Right hindlimb (tissue), 1 donor: Measurements from ENCODE around the gene CTDNEP1.

Source experiments
- DNase-seq: peaks from one replicate; pipeline ENCODE4 v3.0.0-alpha.2; 2018

The CTDNEP1 gene

GRCh38 chr17:7226721-7227710 lies 24.5 kb downstream of the CTDNEP1 start:
- no peak for DNase-seq

GRCh38 chr17:7225711-7226331 lies 25.7 kb downstream of the CTDNEP1 start:
- DNase-seq = peak; percentile 21

GRCh38 chr17:7224661-7225111 lies 26.8 kb downstream of the CTDNEP1 start:
- DNase-seq = no peak

GRCh38 chr17:7224110-7224509 lies 27.4 kb downstream of the CTDNEP1 start:
- peak; percentile 23 for DNase-seq

GRCh38 chr17:7223375-7223774 lies 28.2 kb downstream of the CTDNEP1 start:
- no peak for DNase-seq

GRCh38 chr17:7222972-7223292 lies 28.6 kb downstream of the CTDNEP1 start:
- DNase-seq = no peak

- DNase-seq = peak; percentile 29
These were observed 29.2 kb downstream of the CTDNEP1 start for GRCh38 chr17:7222093-7222971.

GRCh38 chr17:7221278-7222092 lies 30.0 kb downstream of the CTDNEP1 start:
- peak; percentile 26 for DNase-seq

- DNase-seq = peak; percentile 69
These were observed 30.8 kb downstream of the CTDNEP1 start for GRCh38 chr17:7220593-7221277.

- peak; percentile 95 for DNase-seq
These were observed 31.5 kb downstream of the CTDNEP1 start, which contains the start of the genes ACADVL and DLG4 for GRCh38 chr17:7219812-7220592. Gene ACADVL (plus strand): TSS chr17:7219938. CDS start chr17:7219985, 47 bp downstream. Gene DLG4 (minus strand): TSS chr17:7219836.

GRCh38 chr17:7219229-7219811 lies 32.2 kb downstream of the CTDNEP1 start:
- DNase-seq = no peak

- DNase-seq = no peak
These were observed 32.8 kb downstream of the CTDNEP1 start for GRCh38 chr17:7218758-7219157.

GRCh38 chr17:7218166-7218565 lies 33.4 kb downstream of the CTDNEP1 start:
- DNase-seq = no peak

- peak; percentile 87 for DNase-seq
These were observed 34.2 kb downstream of the CTDNEP1 start for GRCh38 chr17:7217113-7217987.

- no peak for DNase-seq
These were observed 35.1 kb downstream of the CTDNEP1 start for GRCh38 chr17:7216242-7217112.

- DNase-seq = no peak
These were observed 35.8 kb downstream of the CTDNEP1 start for GRCh38 chr17:7215652-7216180.

- no peak for DNase-seq
These were observed 36.3 kb downstream of the CTDNEP1 start for GRCh38 chr17:7215136-7215638.
